ENCODE measurements around the gene YARS1.

- no peak for TF ChIP-seq SMC3 (conservative IDR thresholded peaks at IDR 0.05; ENCODE audit: poor library complexity)
- TF ChIP-seq, protein P1, sequence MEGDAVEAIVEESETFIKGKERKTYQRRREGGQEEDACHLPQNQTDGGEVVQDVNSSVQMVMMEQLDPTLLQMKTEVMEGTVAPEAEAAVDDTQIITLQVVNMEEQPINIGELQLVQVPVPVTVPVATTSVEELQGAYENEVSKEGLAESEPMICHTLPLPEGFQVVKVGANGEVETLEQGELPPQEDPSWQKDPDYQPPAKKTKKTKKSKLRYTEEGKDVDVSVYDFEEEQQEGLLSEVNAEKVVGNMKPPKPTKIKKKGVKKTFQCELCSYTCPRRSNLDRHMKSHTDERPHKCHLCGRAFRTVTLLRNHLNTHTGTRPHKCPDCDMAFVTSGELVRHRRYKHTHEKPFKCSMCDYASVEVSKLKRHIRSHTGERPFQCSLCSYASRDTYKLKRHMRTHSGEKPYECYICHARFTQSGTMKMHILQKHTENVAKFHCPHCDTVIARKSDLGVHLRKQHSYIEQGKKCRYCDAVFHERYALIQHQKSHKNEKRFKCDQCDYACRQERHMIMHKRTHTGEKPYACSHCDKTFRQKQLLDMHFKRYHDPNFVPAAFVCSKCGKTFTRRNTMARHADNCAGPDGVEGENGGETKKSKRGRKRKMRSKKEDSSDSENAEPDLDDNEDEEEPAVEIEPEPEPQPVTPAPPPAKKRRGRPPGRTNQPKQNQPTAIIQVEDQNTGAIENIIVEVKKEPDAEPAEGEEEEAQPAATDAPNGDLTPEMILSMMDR (IDR thresholded peaks at IDR 0.05; ENCODE audit: poor library complexity, severe bottlenecking): no peak
- TF ChIP-seq TAF1 (IDR thresholded peaks at IDR 0.05; ENCODE audit: low read depth): no peak
- no peak for TF ChIP-seq RAD21 (conservative IDR thresholded peaks at IDR 0.05)
Observed at GRCh38 chr1:32763221-32763620, 53.9 kb downstream of the YARS1 start.

Data from neural cell (in vitro differentiated cells).